Psoas muscle (tissue), 8 donors: ENCODE results near the gene GNE. TPM values are rescaled to one million over a fixed set of nuclear protein-coding genes. Genes with fewer than 3 reads are reported as not detected.
"Not testable (repeated sequence)": the region's sequence is repeated elsewhere in the genome, so short reads cannot be mapped to it uniquely, and the experiment has no call there.

ENCODE experiments used
- ATAC-seq, 4 donors: fragments of 200-7000 bp; cut with Tn5 transposase; one replicate each; pipeline ENCODE4 v1.9.1; 2020; ENCODE audit warnings: moderate library complexity in 3 of 4, mild to moderate bottlenecking in 2 of 4
- DNase-seq, 2 donors: peaks; one replicate each; pipeline ENCODE4 v3.0.0-alpha.2; 2020
- H3K27ac ChIP-seq: fragments of 200-600 bp; one replicate; pipeline ENCODE4 v1.8.0; 2022
- H3K27me3 ChIP-seq, 3 donors: fragments of 200-600 bp in 1 of 3; one replicate each; pipeline versions ENCODE4 v1.6.1 to v1.8.0; 2013 to 2022; ENCODE audit warnings: low read length in 2 of 3, mild to moderate bottlenecking in 2 of 3, moderate library complexity in 1 of 3; ENCODE audit not compliant: insufficient read depth in 3 of 3
- H3K36me3 ChIP-seq, 2 donors: fragments of 200-600 bp in 1 of 2; one replicate each; pipeline versions ENCODE4 v1.6.1 to v1.8.0; 2013 to 2022; ENCODE audit warnings: low read depth in 1 of 2, mild to moderate bottlenecking in 1 of 2, moderate library complexity in 1 of 2; ENCODE audit not compliant: insufficient read depth in 1 of 2
- H3K4me1 ChIP-seq: fragments of 200-600 bp; one replicate; pipeline ENCODE4 v1.8.0; 2022
- H3K4me3 ChIP-seq: fragments of 200-600 bp; one replicate; pipeline ENCODE4 v1.8.0; 2022; ENCODE audit warnings: mild to moderate bottlenecking
- H3K9me3 ChIP-seq: fragments of 200-600 bp; one replicate; pipeline ENCODE4 v1.8.0; 2022
- WGBS, 3 donors: extraction: QIAGEN DNeasy Blood & Tissue Kit; methylation state at CpG; one replicate each; pipeline versions ENCODE4 v1.1.6 to v1.1.7; 2013; 5-methylcytosine and 5-hydroxymethylcytosine counted together
- intact Hi-C, 2 donors: fragments of 100-400 bp; cut with DNase I; formaldehyde crosslinking; loops; one replicate each; pipeline versions ENCODE4 v1.11.0 to v1.14.2; 2022
- polyA plus RNA-seq, 3 donors: library from polyadenylated mRNA; stranded (reverse); fragments of 200-250 nt; gene quantifications; one replicate each; pipeline ENCODE4 v1.2.3, GENCODE V29; 2013
- total RNA-seq, 4 donors: library from RNA; stranded (reverse); fragmentation: NEBNext Ultra II Directional in 2 of 4; extraction: Animal tissue kit (Norgen Biotek cat#: 25700) in 2 of 4; gene quantifications; one replicate each; pipeline versions ENCODE4 v1.2.1 to v1.2.4, GENCODE V29; 2021 to 2023
- TF ChIP-seq, protein P1 (sequence below): fragments of 200-600 bp; IDR thresholded peaks from one replicate; pipeline ENCODE4 v1.8.0; 2022; ENCODE audit warnings: antibody characterized with exemption
- donor health status: healthy with polysubstance abuse.
- donor health status: DM: no; HTN: no; CAD: no; lungs with moderate emphysema.
- donor health status: Bipolar disorder and iron deficiency.
- donor health status: healthy.
- donor health status: DM: yes; HTN: yes; CAD: no.
- donor health status: DM: no; HTN: no; CAD: no.
- donor health status: DM: no; HTN: no; CAD: no.
- donor health status: DM: yes; HTN: yes; CAD: no.

GNE gene
- total and polyA plus RNA-seq, 7 donors: 3.0 to 11.6 (median 8.9) TPM

DNA sequence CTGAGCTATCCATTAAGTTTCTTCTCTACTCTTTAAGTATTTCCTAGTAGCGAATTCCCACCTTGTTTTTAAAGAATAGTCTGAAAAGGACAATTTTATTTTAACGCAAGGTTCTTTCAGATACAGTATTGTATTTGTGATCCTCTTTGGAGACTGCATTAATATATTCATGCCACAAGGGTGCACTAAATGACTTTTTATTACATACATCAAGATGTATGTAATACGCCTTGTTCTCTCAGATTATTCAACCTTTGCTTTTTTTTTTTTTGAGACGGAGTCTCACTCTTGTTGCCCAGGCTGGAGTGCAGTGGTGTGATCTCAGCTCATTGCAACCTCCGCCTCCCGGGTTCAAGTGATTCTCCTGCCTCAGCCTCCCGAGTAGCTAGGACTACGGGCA is 10.2 kb downstream of the GNE start:
- H3K4me1 ChIP-seq, H3K27ac ChIP-seq, DNase-seq, H3K27me3 ChIP-seq, H3K4me3 ChIP-seq, ATAC-seq, H3K9me3 ChIP-seq: not testable (repeated sequence)
- WGBS, 3 donors: 66 to 77% (median 75%) methylated on average over 6 to 8 of the region's 8 CpGs
- H3K36me3 ChIP-seq: peaks cover 5 to 50% of the 10 kb centered on the region in 2 donors
- TF ChIP-seq, protein P1, sequence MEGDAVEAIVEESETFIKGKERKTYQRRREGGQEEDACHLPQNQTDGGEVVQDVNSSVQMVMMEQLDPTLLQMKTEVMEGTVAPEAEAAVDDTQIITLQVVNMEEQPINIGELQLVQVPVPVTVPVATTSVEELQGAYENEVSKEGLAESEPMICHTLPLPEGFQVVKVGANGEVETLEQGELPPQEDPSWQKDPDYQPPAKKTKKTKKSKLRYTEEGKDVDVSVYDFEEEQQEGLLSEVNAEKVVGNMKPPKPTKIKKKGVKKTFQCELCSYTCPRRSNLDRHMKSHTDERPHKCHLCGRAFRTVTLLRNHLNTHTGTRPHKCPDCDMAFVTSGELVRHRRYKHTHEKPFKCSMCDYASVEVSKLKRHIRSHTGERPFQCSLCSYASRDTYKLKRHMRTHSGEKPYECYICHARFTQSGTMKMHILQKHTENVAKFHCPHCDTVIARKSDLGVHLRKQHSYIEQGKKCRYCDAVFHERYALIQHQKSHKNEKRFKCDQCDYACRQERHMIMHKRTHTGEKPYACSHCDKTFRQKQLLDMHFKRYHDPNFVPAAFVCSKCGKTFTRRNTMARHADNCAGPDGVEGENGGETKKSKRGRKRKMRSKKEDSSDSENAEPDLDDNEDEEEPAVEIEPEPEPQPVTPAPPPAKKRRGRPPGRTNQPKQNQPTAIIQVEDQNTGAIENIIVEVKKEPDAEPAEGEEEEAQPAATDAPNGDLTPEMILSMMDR: peak; percentile 28
- intact Hi-C loops: loop anchor here in 1 of 2 donors (5.0 kb wide), 1 partner anchor 79 kb away; no protein-coding TSS in a partner anchor

DNA sequence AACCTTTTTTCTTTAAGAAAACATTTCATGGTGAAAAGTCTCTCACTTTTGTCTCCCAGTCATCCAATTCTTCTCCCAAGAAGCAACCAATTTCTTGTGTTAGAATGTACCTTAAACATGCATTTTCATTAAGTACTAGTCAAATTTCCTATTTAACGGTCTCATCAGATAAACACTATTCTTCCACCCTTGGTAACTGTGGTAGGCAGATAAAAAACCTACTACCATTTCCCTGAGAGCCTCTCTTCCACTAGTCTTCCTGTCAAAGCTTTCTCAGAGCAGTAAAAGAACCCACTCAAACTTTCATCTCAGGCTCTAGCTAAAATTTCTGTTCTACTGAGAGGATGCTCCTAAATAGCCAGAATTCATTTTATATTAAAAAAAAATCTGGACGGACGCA is 10.9 kb downstream of the GNE start:
- Histone ChIP-seq H3K9me3 (no peaks in the 10 kb centered on the region), H3K27me3 (no peaks in the 10 kb centered on the region), H3K36me3 (peaks cover 5 to 53% of the 10 kb centered on the region in 2 donors), H3K4me3 (no peak overlapping the region), H3K27ac (no peak overlapping the region), H3K4me1 (peaks cover 3% of the 10 kb centered on the region)
- 83 to 90% (median 88%) methylated on average over 3 of the region's 3 CpGs for WGBS, 3 donors
- intact Hi-C loops: loop anchor here (2.0 to 5.0 kb wide), 2 partner anchors 80 to 81 kb away; no protein-coding TSS in a partner anchor
- ATAC-seq (no peak), DNase-seq (no peak)
- TF ChIP-seq, protein P1: no peak

DNA sequence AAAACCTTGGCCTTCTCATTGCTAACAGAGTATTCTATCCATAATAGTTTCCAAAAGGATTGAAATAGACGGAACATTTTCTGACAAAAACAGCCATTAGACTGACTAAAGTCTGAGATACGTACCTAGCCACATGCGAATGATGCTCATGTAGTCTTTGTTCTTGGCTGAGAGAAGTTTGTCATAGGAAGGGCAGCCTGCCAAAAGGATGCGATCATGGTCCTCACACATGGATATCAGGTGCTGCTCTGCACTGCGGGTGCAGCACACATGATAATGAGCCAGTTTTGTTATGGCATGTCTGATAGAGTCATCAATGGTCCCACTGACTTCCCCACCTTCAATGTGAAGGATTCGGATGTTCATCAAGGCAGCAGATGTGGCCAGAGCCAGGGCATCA is 12.3 kb downstream of the GNE start:
- no peaks in the 10 kb centered on the region for H3K9me3 ChIP-seq
- WGBS, 3 donors: 81 to 89% (median 88%) methylated on average over 6 of the region's 6 CpGs
- peaks cover 5 to 68% of the 10 kb centered on the region in 2 donors for H3K36me3 ChIP-seq
- no peaks in the 10 kb centered on the region for H3K27me3 ChIP-seq
- DNase-seq: no peak
- H3K4me1 ChIP-seq: peaks cover 3% of the 10 kb centered on the region
- ATAC-seq: no peak
- TF ChIP-seq, protein P1: no peak
- H3K27ac ChIP-seq: no peak overlapping the region
- intact Hi-C loops: loop anchor here (2.0 to 5.0 kb wide), 2 partner anchors 81 to 83 kb away; no protein-coding TSS in a partner anchor
- H3K4me3 ChIP-seq: no peak overlapping the region

DNA sequence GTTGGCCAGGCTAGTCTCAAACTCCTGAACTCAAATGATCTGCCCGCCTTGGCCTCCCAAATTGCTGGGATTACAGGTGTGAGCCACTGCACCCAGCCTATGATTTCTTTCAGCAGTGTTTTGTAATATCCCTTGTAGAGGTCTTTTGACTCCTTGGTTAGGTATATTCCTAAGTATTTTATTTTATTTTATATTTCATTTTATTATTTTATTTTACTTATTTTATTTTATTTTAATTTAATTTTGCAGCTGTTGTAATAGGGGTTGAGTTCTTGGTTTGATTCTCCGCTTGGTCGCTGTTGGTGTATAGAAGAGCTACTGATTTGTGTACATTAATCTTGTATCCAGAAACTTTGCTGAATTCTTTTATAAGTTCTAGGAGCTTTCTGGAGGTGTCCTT is 18.6 kb downstream of the GNE start:
- H3K27ac ChIP-seq, ATAC-seq, DNase-seq, H3K27me3 ChIP-seq, H3K9me3 ChIP-seq, H3K4me3 ChIP-seq, H3K4me1 ChIP-seq, intact Hi-C loops: not testable (repeated sequence)
- peaks cover 0 to 73% of the 10 kb centered on the region in 2 donors for H3K36me3 ChIP-seq
- 96 to 100% (median 99%) methylated on average over 3 of the region's 3 CpGs for WGBS, 3 donors

DNA sequence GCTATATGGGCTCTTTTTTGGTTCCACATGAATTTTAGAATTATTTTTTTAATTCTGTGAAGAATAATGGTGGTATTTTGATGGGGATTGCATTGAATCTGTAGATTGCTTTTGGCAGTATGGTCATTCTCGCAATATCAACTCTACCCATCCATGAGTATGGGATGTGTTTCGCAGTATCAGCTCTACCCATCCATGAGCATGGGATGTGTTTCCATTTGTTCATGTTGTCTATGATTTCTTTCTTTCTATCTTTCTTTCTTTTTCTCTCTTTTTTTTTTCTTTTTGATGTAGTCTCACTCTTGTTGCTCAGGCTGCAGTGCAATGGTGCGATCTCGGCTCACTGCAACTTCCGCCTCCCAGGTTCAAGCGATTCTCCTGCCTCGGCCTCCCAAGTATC is 19.0 kb downstream of the GNE start:
- H3K4me3 ChIP-seq, intact Hi-C loops, ATAC-seq, H3K9me3 ChIP-seq, H3K27me3 ChIP-seq, H3K4me1 ChIP-seq, DNase-seq, H3K27ac ChIP-seq: not testable (repeated sequence)
- WGBS, 3 donors: 97 to 99% (median 99%) methylated on average over 7 of the region's 7 CpGs
- peaks cover 0 to 73% of the 10 kb centered on the region in 2 donors for H3K36me3 ChIP-seq

DNA sequence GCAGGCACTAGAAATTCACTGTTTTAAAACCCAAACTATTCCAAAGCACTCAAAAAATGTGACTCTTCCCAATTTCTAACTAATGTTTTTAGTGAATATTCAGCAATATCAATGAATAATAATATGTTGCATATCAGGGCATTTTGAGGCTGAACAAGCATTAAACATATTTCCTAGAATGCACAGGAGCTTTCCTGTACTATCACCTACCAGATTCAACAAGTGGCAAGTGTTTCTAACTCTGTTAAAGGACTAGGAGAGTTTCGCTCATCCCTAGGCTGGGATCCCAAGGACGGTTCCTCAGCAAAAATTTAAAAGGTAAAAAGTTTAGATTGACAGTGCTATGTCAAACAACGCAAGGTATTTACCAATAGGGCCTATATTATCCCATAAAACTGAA is 21.0 kb downstream of the GNE start:
- ATAC-seq (no peak), DNase-seq (no peak)
- WGBS, 3 donors: 92 to 97% (median 93%) methylated on average over 3 of the region's 3 CpGs
- H3K9me3 ChIP-seq: no peaks in the 10 kb centered on the region
- no peaks in the 10 kb centered on the region for H3K27me3 ChIP-seq
- H3K36me3 ChIP-seq: peaks cover 0 to 78% of the 10 kb centered on the region in 2 donors
- H3K4me3 ChIP-seq: no peak overlapping the region
- intact Hi-C loops: no loop called here
- H3K4me1 ChIP-seq: no peaks in the 10 kb centered on the region
- no peak overlapping the region for H3K27ac ChIP-seq
- TF ChIP-seq, protein P1: no peak
